HL-60/S4 treated with retinoic acid at 250 ng/mL for 4 days and 3 days (cell line): ENCODE results near the gene EVI5L.
"Not testable (repeated sequence)": the region's sequence is repeated elsewhere in the genome, so short reads cannot be mapped to it uniquely, and the experiment has no call there.

ENCODE experiments used
- in situ Hi-C: fragments of 300-500 bp; cut with MboI; formaldehyde crosslinking; loops from 2 replicates; pipeline ENCODE4 v1.7.0; 2022; ENCODE audit warnings: low sequenced_read_pairs

Gene EVI5L

GRCh38 chr19:7871437-7872305 is 41.7 kb downstream of the EVI5L start:
- in situ Hi-C loops = no loop called here

GRCh38 chr19:7872306-7873204 is 42.5 kb downstream of the EVI5L start:
- in situ Hi-C loops = no loop called here

GRCh38 chr19:7873304-7874075 is 43.5 kb downstream of the EVI5L start:
- in situ Hi-C loops = no loop called here

- in situ Hi-C loops = no loop called here
Measured at GRCh38 chr19:7874076-7874896, 44.3 kb downstream of the EVI5L start, which contains the start of gene PRR36. Gene PRR36, minus strand, starts transcription at chr19:7874390. Its CDS starts 701 bp downstream, at chr19:7873689.

- in situ Hi-C loops = no loop called here
Measured at GRCh38 chr19:7874897-7875273, 44.9 kb downstream of the EVI5L start.

- in situ Hi-C loops = no loop called here
Measured at GRCh38 chr19:7877249-7877836, 47.3 kb downstream of the EVI5L start.

- in situ Hi-C loops = no loop called here
Measured at GRCh38 chr19:7879111-7879807, 49.2 kb downstream of the EVI5L start.

GRCh38 chr19:7879836-7880235 is 49.8 kb downstream of the EVI5L start:
- in situ Hi-C loops = no loop called here

GRCh38 chr19:7881910-7882309 is 51.9 kb downstream of the EVI5L start:
- in situ Hi-C loops = no loop called here

GRCh38 chr19:7883105-7883504 is 53.1 kb downstream of the EVI5L start:
- in situ Hi-C loops = no loop called here

- in situ Hi-C loops = no loop called here
Measured at GRCh38 chr19:7883796-7884570, 54.0 kb downstream of the EVI5L start.

- in situ Hi-C loops = no loop called here
Measured at GRCh38 chr19:7885818-7886217, 55.8 kb downstream of the EVI5L start.

GRCh38 chr19:7887408-7888144 is 57.6 kb downstream of the EVI5L start:
- in situ Hi-C loops = no loop called here

- in situ Hi-C loops = no loop called here
Measured at GRCh38 chr19:7888145-7888825, 58.3 kb downstream of the EVI5L start, which contains the start of gene LRRC8E. Gene LRRC8E, plus strand, starts transcription at chr19:7888510. Its CDS starts 7,094 bp downstream, at chr19:7895604.

GRCh38 chr19:7888826-7889217 is 58.8 kb downstream of the EVI5L start:
- in situ Hi-C loops = no loop called here

GRCh38 chr19:7893362-7894101 is 63.5 kb downstream of the EVI5L start:
- in situ Hi-C loops = not testable (repeated sequence)
